ENCODE results near the gene SYNGR4.

The SYNGR4 gene

GRCh38 chr19:48418317-48419064, 54.3 kb downstream of the SYNGR4 start:
- H3K27ac Mint-ChIP-seq = no peak overlapping the region
- no peaks in the 10 kb centered on the region for H3K9me3 Mint-ChIP-seq
- H3K36me3 Mint-ChIP-seq = no peaks in the 10 kb centered on the region
- H3K27me3 Mint-ChIP-seq = peaks cover 6% of the 10 kb centered on the region
- peaks cover 18% of the 10 kb centered on the region for H3K4me1 Mint-ChIP-seq
- peak overlapping the region; percentile 74 for H3K4me3 Mint-ChIP-seq

- peak overlapping the region; percentile 74 for H3K4me3 Mint-ChIP-seq
These were observed 55.2 kb downstream of the SYNGR4 start for GRCh38 chr19:48419158-48419920.

GRCh38 chr19:48421548-48421947, 57.4 kb downstream of the SYNGR4 start:
- Mint-ChIP-seq H3K4me1 (peaks cover 14% of the 10 kb centered on the region), H3K36me3 (no peaks in the 10 kb centered on the region), H3K27me3 (peaks cover 5% of the 10 kb centered on the region), H3K27ac (no peak overlapping the region), H3K9me3 (no peaks in the 10 kb centered on the region), H3K4me3 (no peak overlapping the region)

More at GRCh38 chr19:48419158-48419920, 55.2 kb downstream of the SYNGR4 start:
- H3K9me3 Mint-ChIP-seq = no peaks in the 10 kb centered on the region
- peaks cover 18% of the 10 kb centered on the region for H3K4me1 Mint-ChIP-seq
- H3K27ac Mint-ChIP-seq = peak overlapping the region; percentile 79
- H3K27me3 Mint-ChIP-seq = peaks cover 6% of the 10 kb centered on the region
- H3K36me3 Mint-ChIP-seq = no peaks in the 10 kb centered on the region

GRCh38 chr19:48424694-48425219, 60.6 kb downstream of the SYNGR4 start:
- Mint-ChIP-seq H3K36me3 (no peaks in the 10 kb centered on the region), H3K27ac (no peak overlapping the region), H3K4me3 (no peak overlapping the region), H3K9me3 (no peaks in the 10 kb centered on the region), H3K4me1 (peaks cover 6% of the 10 kb centered on the region), H3K27me3 (peaks cover 2% of the 10 kb centered on the region)
